Measurements from ENCODE around the gene CEP76.

Gene CEP76

GRCh38 chr18:12711446-12711845 is 8.9 kb upstream of the CEP76 start:
- Histone ChIP-seq H3K27ac (ENCODE audit: poor library complexity, severe bottlenecking) (no peak overlapping the region), H3K4me3 (ENCODE audit: severe bottlenecking) (no peak overlapping the region), H3K9me3 (ENCODE audit: severe bottlenecking) (no peaks in the 10 kb centered on the region), H3K36me3 (ENCODE audit: low read depth) (peaks cover 87% of the 10 kb centered on the region), H3K27me3 (ENCODE audit: insufficient read depth, poor library complexity, severe bottlenecking) (no peaks in the 10 kb centered on the region), H3K4me1 (ENCODE audit: insufficient read depth, poor library complexity, severe bottlenecking) (no peaks in the 10 kb centered on the region)
- no peak for DNase-seq (ENCODE audit: low spot score)
- TF ChIP-seq, protein P1, sequence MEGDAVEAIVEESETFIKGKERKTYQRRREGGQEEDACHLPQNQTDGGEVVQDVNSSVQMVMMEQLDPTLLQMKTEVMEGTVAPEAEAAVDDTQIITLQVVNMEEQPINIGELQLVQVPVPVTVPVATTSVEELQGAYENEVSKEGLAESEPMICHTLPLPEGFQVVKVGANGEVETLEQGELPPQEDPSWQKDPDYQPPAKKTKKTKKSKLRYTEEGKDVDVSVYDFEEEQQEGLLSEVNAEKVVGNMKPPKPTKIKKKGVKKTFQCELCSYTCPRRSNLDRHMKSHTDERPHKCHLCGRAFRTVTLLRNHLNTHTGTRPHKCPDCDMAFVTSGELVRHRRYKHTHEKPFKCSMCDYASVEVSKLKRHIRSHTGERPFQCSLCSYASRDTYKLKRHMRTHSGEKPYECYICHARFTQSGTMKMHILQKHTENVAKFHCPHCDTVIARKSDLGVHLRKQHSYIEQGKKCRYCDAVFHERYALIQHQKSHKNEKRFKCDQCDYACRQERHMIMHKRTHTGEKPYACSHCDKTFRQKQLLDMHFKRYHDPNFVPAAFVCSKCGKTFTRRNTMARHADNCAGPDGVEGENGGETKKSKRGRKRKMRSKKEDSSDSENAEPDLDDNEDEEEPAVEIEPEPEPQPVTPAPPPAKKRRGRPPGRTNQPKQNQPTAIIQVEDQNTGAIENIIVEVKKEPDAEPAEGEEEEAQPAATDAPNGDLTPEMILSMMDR (IDR thresholded peaks at IDR 0.05; ENCODE audit: poor library complexity, severe bottlenecking), result no peak
- no peak for ATAC-seq (ENCODE audit: low read depth)

- H3K9me3 ChIP-seq (ENCODE audit: severe bottlenecking), result no peaks in the 10 kb centered on the region
- H3K36me3 ChIP-seq (ENCODE audit: low read depth), result peaks cover 47% of the 10 kb centered on the region
- no peaks in the 10 kb centered on the region for H3K27me3 ChIP-seq (ENCODE audit: insufficient read depth, poor library complexity, severe bottlenecking)
- ATAC-seq (ENCODE audit: low read depth), result peak; percentile 15; the same call in 2 of the 3 replicates
- H3K27ac ChIP-seq (ENCODE audit: poor library complexity, severe bottlenecking), result peak overlapping the region; percentile 62
- H3K4me3 ChIP-seq (ENCODE audit: severe bottlenecking), result peak overlapping the region; percentile 66
- peaks cover 15% of the 10 kb centered on the region for H3K4me1 ChIP-seq (ENCODE audit: insufficient read depth, poor library complexity, severe bottlenecking)
- no peak for DNase-seq (ENCODE audit: low spot score)
- TF ChIP-seq, protein P1 (IDR thresholded peaks at IDR 0.05; ENCODE audit: poor library complexity, severe bottlenecking), result no peak
Measured at GRCh38 chr18:12703664-12704063, 1.1 kb upstream of the CEP76 start.

DNA sequence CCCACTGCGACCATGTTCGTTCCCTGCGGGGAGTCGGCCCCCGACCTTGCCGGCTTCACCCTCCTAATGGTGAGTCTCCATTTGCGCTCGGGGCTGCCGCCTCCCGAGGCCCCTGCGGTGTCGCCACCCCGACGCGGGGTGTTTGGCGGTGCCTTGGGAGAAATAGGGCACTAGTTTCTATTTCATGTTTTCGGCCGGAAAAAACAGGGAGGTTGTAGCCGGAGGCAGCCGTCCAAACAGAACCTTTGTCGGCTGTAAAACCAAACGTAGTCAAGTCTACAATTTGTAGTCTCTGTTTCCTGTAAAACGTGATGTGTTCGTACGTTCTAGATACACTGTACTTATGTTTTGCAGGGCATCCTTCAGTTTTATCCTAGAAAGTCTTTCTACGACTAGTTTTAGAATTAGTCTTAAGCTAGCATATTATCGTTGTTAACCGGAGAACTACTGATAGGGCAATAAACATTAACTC is 609 bp upstream of the CEP76 start:
- Histone ChIP-seq H3K4me1 (ENCODE audit: insufficient read depth, poor library complexity, severe bottlenecking) (peaks cover 20% of the 10 kb centered on the region), H3K36me3 (ENCODE audit: low read depth) (peaks cover 50% of the 10 kb centered on the region), H3K27me3 (ENCODE audit: insufficient read depth, poor library complexity, severe bottlenecking) (no peaks in the 10 kb centered on the region), H3K4me3 (ENCODE audit: severe bottlenecking) (peak overlapping the region; percentile 66), H3K27ac (ENCODE audit: poor library complexity, severe bottlenecking) (peak overlapping the region; percentile 62), H3K9me3 (ENCODE audit: severe bottlenecking) (no peaks in the 10 kb centered on the region)
- ATAC-seq (ENCODE audit: low read depth), result peak; percentile 30
- DNase-seq (ENCODE audit: low spot score), result no peak
- TF ChIP-seq, protein P1 (IDR thresholded peaks at IDR 0.05; ENCODE audit: poor library complexity, severe bottlenecking), result no peak

DNA sequence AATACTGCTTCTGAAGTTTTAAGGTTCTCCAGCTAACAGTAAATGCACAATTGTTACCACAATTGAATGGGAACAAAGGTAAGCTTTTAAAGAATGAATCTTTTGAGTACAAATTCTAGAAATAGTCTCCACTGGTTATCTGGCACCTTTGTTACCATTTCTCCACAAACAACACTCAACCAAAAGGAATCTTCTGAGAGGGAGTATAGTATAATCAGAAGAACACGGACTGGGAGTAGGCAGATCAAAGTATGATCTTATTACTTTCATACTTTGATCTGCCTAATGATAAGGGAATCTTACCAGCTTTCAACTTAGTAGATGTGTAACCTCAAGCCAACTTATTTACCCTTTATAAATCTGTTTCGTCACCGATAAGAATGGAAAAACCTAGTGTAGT is 1.4 kb downstream of the CEP76 start:
- peak overlapping the region; percentile 66 for H3K4me3 ChIP-seq (ENCODE audit: severe bottlenecking)
- peaks cover 27% of the 10 kb centered on the region for H3K4me1 ChIP-seq (ENCODE audit: insufficient read depth, poor library complexity, severe bottlenecking)
- TF ChIP-seq, protein P1 (IDR thresholded peaks at IDR 0.05; ENCODE audit: poor library complexity, severe bottlenecking), result no peak
- DNase-seq (ENCODE audit: low spot score) (no peak), ATAC-seq (ENCODE audit: low read depth) (no peak)
- no peak overlapping the region for H3K27ac ChIP-seq (ENCODE audit: poor library complexity, severe bottlenecking)
- H3K36me3 ChIP-seq (ENCODE audit: low read depth), result peaks cover 50% of the 10 kb centered on the region
- H3K27me3 ChIP-seq (ENCODE audit: insufficient read depth, poor library complexity, severe bottlenecking), result no peaks in the 10 kb centered on the region
- no peaks in the 10 kb centered on the region for H3K9me3 ChIP-seq (ENCODE audit: severe bottlenecking)

DNA sequence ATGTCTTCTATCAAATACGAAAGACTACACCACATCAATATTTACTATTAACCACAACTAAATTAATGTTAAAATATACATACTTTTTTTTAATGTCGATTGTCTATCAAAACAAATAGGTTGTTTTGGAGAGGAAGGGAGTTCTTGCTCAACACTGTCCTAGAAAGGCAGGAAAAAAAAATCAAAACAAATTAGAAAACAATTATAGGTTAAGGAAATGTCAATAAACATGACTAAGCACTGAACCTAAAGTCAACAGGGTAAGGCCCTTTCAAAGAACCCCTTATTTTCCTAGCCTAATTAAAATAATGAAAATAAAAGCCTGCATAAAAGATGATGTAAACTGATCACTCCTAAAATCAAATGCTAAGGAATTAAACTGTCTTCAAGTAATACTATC is 2.8 kb downstream of the CEP76 start:
- Histone ChIP-seq H3K27ac (ENCODE audit: poor library complexity, severe bottlenecking) (peak overlapping the region; percentile 20), H3K4me3 (ENCODE audit: severe bottlenecking) (no peak overlapping the region), H3K9me3 (ENCODE audit: severe bottlenecking) (no peaks in the 10 kb centered on the region), H3K36me3 (ENCODE audit: low read depth) (peaks cover 63% of the 10 kb centered on the region), H3K4me1 (ENCODE audit: insufficient read depth, poor library complexity, severe bottlenecking) (peaks cover 27% of the 10 kb centered on the region), H3K27me3 (ENCODE audit: insufficient read depth, poor library complexity, severe bottlenecking) (no peaks in the 10 kb centered on the region)
- DNase-seq (ENCODE audit: low spot score) (no peak), ATAC-seq (ENCODE audit: low read depth) (no peak)
- TF ChIP-seq, protein P1 (IDR thresholded peaks at IDR 0.05; ENCODE audit: poor library complexity, severe bottlenecking), result no peak

Measured in RWPE2 (cell line).